ENCODE results near the gene DNAJB4. TPM values are rescaled to one million over a fixed set of nuclear protein-coding genes. Genes with fewer than 3 reads are reported as not detected.

Gene DNAJB4
- total RNA-seq, 2 donors from 2014 or later, result 20.2 to 24.1 TPM

GRCh38 chr1:78032996-78033796 lies 28.5 kb downstream of the DNAJB4 start:
- TF ChIP-seq CTCF (IDR thresholded peaks at IDR 0.05) (no peak), POLR2A (IDR thresholded peaks at IDR 0.05) (no peak)
- H3K36me3 ChIP-seq (replicated peaks in 1 of 2; ENCODE audit: insufficient read depth in 1 of 2, low read depth in 2 of 2), result no peaks in the 10 kb centered on the region
- H3K27ac ChIP-seq, result peak overlapping the region in 2 of 4 donors; percentile 31 to 42
- H3K27me3 ChIP-seq, result no peaks in the 10 kb centered on the region
- no peaks in the 10 kb centered on the region for H3K9me3 ChIP-seq
- 51 to 54% methylated on average over 4 of the region's 4 CpGs for WGBS, 2 donors
- DNase-seq (no peak), ATAC-seq (peak; percentile 59)
- peaks cover 23% of the 10 kb centered on the region for H3K4me1 ChIP-seq
- intact Hi-C loops (cut with DNase I), result no loop called here
- no peak overlapping the region for H3K4me3 ChIP-seq

GRCh38 chr1:78033797-78034172 lies 29.0 kb downstream of the DNAJB4 start:
- WGBS, 2 donors, result 77 to 79% methylated on average over 3 of the region's 3 CpGs
- Histone ChIP-seq H3K9me3 (no peaks in the 10 kb centered on the region), H3K36me3 (replicated peaks in 1 of 2; ENCODE audit: insufficient read depth in 1 of 2, low read depth in 2 of 2) (no peaks in the 10 kb centered on the region), H3K4me3 (no peak overlapping the region), H3K4me1 (peaks cover 27% of the 10 kb centered on the region), H3K27ac (peak overlapping the region in 2 of 4 donors; percentile 31 to 42), H3K27me3 (no peaks in the 10 kb centered on the region)
- TF ChIP-seq CTCF (IDR thresholded peaks at IDR 0.05) (no peak), POLR2A (IDR thresholded peaks at IDR 0.05) (no peak)
- intact Hi-C loops (cut with DNase I), result no loop called here
- no peak for ATAC-seq
- no peak for DNase-seq

GRCh38 chr1:78035121-78035520 lies 30.4 kb downstream of the DNAJB4 start:
- peaks cover 38% of the 10 kb centered on the region for H3K4me1 ChIP-seq
- H3K9me3 ChIP-seq, result no peaks in the 10 kb centered on the region
- no peak for TF ChIP-seq POLR2A (IDR thresholded peaks at IDR 0.05)
- TF ChIP-seq CTCF (IDR thresholded peaks at IDR 0.05), result no peak
- no peak for DNase-seq
- no peak overlapping the region for H3K4me3 ChIP-seq
- no peak overlapping the region for H3K27ac ChIP-seq
- 75 to 77% methylated on average over 2 of the region's 2 CpGs for WGBS, 2 donors
- intact Hi-C loops (cut with DNase I), result no loop called here
- no peaks in the 10 kb centered on the region for H3K36me3 ChIP-seq (replicated peaks in 1 of 2; ENCODE audit: insufficient read depth in 1 of 2, low read depth in 2 of 2)
- H3K27me3 ChIP-seq, result no peaks in the 10 kb centered on the region
- ATAC-seq, result no peak

- Histone ChIP-seq H3K36me3 (replicated peaks in 1 of 2; ENCODE audit: insufficient read depth in 1 of 2, low read depth in 2 of 2) (no peaks in the 10 kb centered on the region), H3K4me3 (no peak overlapping the region), H3K4me1 (peaks cover 52% of the 10 kb centered on the region), H3K9me3 (no peaks in the 10 kb centered on the region), H3K27ac (no peak overlapping the region), H3K27me3 (no peaks in the 10 kb centered on the region)
- intact Hi-C loops (cut with DNase I), result no loop called here
- TF ChIP-seq CTCF (IDR thresholded peaks at IDR 0.05), result no peak
- TF ChIP-seq POLR2A (IDR thresholded peaks at IDR 0.05), result no peak
- no peak for ATAC-seq
- 65 to 70% methylated on average over 5 of the region's 5 CpGs for WGBS, 2 donors
- no peak for DNase-seq
Observed at GRCh38 chr1:78036450-78036849, 31.7 kb downstream of the DNAJB4 start.

GRCh38 chr1:78038071-78038470 lies 33.3 kb downstream of the DNAJB4 start:
- no peaks in the 10 kb centered on the region for H3K27me3 ChIP-seq
- H3K36me3 ChIP-seq (replicated peaks in 1 of 2; ENCODE audit: insufficient read depth in 1 of 2, low read depth in 2 of 2), result no peaks in the 10 kb centered on the region
- H3K27ac ChIP-seq, result peak overlapping the region; percentile 41 to 90 (median 72)
- 27 to 49% methylated on average over 2 of the region's 2 CpGs for WGBS, 2 donors
- peak in 1 of 4 donors; percentile 17 for DNase-seq
- peak; percentile 72 for ATAC-seq
- H3K9me3 ChIP-seq, result no peaks in the 10 kb centered on the region
- intact Hi-C loops (cut with DNase I), result no loop called here
- TF ChIP-seq POLR2A (IDR thresholded peaks at IDR 0.05) (peak in 2 of 3 donors; percentile 41 to 42), CTCF (IDR thresholded peaks at IDR 0.05) (no peak)
- H3K4me3 ChIP-seq, result no peak overlapping the region
- peaks cover 63% of the 10 kb centered on the region for H3K4me1 ChIP-seq
